ENCODE results near the gene TP53I11. TPM values are rescaled to one million over a fixed set of nuclear protein-coding genes. Genes with fewer than 3 reads are reported as not detected.

TP53I11 gene
- total and polyA plus RNA-seq, 2 experiments from 2014 or later, result 23.5 to 43.9 TPM

DNA sequence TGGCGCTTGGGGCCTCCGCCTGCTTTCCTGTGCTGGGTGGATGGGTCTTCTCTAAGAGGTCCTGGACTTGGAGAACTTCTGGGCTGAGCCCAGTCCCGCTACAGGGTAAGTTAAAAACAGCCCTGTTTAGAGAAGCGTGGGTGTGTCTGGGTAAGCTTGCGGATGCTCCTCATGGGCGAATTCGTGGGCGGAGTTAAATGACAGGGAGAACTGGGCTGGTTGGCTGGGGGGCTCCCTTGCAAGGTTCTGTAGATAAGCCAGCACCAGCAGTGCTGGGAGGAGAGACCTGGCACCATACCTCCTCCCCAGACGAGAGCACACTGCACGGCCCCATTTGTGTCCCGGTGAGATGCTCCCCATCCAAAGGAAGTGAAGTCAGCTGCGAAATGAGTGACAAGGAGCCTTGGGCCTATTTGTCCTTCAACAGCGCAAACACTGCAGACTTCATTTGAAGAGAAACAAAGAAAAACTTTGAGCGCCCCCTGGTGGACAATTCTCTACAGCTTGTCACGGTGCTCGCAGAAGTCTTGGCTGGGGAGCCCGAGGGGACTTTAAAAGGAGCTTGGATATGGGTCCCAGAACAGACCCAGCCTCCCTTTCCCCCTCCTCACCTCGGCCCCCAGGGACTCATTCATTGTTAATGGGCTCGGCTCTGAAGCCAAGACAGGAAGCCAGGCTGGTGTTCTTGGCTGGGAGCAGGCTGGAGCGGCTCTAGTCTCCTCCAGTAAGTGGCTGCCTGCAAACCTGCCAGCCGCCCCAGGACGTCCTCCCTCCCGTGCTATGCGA lies 39.5 kb downstream of the TP53I11 start:
- Mint-ChIP-seq H3K4me1 (peaks cover 37% of the 10 kb centered on the region), H3K9me3 (no peaks in the 10 kb centered on the region), H3K27ac (no peak overlapping the region), H3K36me3 (ENCODE audit: low read depth) (no peaks in the 10 kb centered on the region), H3K27me3 (ENCODE audit: insufficient read depth, low read depth, poor library complexity) (peaks cover 8% of the 10 kb centered on the region), H3K4me3 (peak overlapping the region; percentile 42; the same call in 2 of the 3 replicates)
- Histone ChIP-seq H3K79me2 (replicated peaks; ENCODE audit: insufficient read depth) (no peaks in the 10 kb centered on the region), H3K36me3 (ENCODE audit: insufficient read depth) (no peaks in the 10 kb centered on the region), H3F3A (replicated peaks; ENCODE audit: low read depth) (0 out of 2 replicates have a peak, but pooled peaks cover 3% of the 10 kb centered on the region), H3K9me2 (ENCODE audit: insufficient read depth) (no peaks in the 10 kb centered on the region), H3K4me1 (ENCODE audit: insufficient read depth) (peaks cover 13% of the 10 kb centered on the region; the same call in 1 of the 2 replicates), H3K4me2 (peak overlapping the region; percentile 68), H2AFZ (peak overlapping the region; percentile 60; the same call in 1 of the 2 replicates), H3K4me3 (peak overlapping the region; percentile 36; the same call in 1 of the 2 replicates), H3K27ac (ENCODE audit: low read depth) (no peak overlapping the region), H3K27me3 (ENCODE audit: insufficient read depth) (no peaks in the 10 kb centered on the region), H4K20me1 (replicated peaks; ENCODE audit: insufficient read depth) (no peaks in the 10 kb centered on the region)
- TF ChIP-seq, protein P1, sequence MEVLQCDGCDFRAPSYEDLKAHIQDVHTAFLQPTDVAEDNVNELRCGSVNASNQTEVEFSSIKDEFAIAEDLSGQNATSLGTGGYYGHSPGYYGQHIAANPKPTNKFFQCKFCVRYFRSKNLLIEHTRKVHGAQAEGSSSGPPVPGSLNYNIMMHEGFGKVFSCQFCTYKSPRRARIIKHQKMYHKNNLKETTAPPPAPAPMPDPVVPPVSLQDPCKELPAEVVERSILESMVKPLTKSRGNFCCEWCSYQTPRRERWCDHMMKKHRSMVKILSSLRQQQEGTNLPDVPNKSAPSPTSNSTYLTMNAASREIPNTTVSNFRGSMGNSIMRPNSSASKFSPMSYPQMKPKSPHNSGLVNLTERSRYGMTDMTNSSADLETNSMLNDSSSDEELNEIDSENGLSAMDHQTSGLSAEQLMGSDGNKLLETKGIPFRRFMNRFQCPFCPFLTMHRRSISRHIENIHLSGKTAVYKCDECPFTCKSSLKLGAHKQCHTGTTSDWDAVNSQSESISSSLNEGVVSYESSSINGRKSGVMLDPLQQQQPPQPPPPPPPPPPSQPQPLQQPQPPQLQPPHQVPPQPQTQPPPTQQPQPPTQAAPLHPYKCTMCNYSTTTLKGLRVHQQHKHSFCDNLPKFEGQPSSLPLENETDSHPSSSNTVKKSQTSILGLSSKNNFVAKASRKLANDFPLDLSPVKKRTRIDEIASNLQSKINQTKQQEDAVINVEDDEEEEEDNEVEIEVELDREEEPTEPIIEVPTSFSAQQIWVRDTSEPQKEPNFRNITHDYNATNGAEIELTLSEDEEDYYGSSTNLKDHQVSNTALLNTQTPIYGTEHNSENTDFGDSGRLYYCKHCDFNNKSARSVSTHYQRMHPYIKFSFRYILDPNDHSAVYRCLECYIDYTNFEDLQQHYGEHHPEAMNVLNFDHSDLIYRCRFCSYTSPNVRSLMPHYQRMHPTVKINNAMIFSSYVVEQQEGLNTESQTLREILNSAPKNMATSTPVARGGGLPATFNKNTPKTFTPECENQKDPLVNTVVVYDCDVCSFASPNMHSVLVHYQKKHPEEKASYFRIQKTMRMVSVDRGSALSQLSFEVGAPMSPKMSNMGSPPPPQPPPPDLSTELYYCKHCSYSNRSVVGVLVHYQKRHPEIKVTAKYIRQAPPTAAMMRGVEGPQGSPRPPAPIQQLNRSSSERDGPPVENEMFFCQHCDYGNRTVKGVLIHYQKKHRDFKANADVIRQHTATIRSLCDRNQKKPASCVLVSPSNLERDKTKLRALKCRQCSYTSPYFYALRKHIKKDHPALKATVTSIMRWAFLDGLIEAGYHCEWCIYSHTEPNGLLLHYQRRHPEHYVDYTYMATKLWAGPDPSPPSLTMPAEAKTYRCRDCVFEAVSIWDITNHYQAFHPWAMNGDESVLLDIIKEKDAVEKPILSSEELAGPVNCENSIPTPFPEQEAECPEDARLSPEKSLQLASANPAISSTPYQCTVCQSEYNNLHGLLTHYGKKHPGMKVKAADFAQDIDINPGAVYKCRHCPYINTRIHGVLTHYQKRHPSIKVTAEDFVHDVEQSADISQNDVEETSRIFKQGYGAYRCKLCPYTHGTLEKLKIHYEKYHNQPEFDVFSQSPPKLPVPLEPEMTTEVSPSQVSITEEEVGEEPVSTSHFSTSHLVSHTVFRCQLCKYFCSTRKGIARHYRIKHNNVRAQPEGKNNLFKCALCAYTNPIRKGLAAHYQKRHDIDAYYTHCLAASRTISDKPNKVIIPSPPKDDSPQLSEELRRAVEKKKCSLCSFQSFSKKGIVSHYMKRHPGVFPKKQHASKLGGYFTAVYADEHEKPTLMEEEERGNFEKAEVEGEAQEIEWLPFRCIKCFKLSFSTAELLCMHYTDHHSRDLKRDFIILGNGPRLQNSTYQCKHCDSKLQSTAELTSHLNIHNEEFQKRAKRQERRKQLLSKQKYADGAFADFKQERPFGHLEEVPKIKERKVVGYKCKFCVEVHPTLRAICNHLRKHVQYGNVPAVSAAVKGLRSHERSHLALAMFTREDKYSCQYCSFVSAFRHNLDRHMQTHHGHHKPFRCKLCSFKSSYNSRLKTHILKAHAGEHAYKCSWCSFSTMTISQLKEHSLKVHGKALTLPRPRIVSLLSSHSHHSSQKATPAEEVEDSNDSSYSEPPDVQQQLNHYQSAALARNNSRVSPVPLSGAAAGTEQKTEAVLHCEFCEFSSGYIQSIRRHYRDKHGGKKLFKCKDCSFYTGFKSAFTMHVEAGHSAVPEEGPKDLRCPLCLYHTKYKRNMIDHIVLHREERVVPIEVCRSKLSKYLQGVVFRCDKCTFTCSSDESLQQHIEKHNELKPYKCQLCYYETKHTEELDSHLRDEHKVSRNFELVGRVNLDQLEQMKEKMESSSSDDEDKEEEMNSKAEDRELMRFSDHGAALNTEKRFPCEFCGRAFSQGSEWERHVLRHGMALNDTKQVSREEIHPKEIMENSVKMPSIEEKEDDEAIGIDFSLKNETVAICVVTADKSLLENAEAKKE (CRISPR knock-in tag; IDR thresholded peaks at IDR 0.05), result no peak
- TF ChIP-seq ZNF331 (CRISPR knock-in tag; IDR thresholded peaks at IDR 0.05; ENCODE audit: low read depth) (no peak), POLR2AphosphoS5 (IDR thresholded peaks at IDR 0.05; ENCODE audit: low read depth) (no peak), CREB1 (CRISPR knock-in tag; IDR thresholded peaks at IDR 0.05; ENCODE audit: low read depth) (peak; percentile 45), EZH2phosphoT487 (IDR thresholded peaks at IDR 0.05; ENCODE audit: unreplicated experiment) (no peak), EZH2 (IDR thresholded peaks at IDR 0.05; ENCODE audit: low read depth, unreplicated experiment) (no peak), NANOG (IDR thresholded peaks at IDR 0.05; ENCODE audit: borderline replicate concordance) (no peak)
- TF ChIP-seq, protein P2, sequence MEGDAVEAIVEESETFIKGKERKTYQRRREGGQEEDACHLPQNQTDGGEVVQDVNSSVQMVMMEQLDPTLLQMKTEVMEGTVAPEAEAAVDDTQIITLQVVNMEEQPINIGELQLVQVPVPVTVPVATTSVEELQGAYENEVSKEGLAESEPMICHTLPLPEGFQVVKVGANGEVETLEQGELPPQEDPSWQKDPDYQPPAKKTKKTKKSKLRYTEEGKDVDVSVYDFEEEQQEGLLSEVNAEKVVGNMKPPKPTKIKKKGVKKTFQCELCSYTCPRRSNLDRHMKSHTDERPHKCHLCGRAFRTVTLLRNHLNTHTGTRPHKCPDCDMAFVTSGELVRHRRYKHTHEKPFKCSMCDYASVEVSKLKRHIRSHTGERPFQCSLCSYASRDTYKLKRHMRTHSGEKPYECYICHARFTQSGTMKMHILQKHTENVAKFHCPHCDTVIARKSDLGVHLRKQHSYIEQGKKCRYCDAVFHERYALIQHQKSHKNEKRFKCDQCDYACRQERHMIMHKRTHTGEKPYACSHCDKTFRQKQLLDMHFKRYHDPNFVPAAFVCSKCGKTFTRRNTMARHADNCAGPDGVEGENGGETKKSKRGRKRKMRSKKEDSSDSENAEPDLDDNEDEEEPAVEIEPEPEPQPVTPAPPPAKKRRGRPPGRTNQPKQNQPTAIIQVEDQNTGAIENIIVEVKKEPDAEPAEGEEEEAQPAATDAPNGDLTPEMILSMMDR (conservative IDR thresholded peaks at IDR 0.05; ENCODE audit: low read depth in 2 of 2), result peak; percentile 75 to 92
- TF ChIP-seq, protein P3, sequence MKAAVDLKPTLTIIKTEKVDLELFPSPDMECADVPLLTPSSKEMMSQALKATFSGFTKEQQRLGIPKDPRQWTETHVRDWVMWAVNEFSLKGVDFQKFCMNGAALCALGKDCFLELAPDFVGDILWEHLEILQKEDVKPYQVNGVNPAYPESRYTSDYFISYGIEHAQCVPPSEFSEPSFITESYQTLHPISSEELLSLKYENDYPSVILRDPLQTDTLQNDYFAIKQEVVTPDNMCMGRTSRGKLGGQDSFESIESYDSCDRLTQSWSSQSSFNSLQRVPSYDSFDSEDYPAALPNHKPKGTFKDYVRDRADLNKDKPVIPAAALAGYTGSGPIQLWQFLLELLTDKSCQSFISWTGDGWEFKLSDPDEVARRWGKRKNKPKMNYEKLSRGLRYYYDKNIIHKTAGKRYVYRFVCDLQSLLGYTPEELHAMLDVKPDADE (IDR thresholded peaks at IDR 0.05), result no peak
- DNase-seq (ENCODE audit: low spot score), result peak; percentile 99
- peak; percentile 83 for ATAC-seq

All from GM23338 (cell line).